Brain pericyte (primary cell): Measurements from ENCODE around the gene SPTLC3.

Source experiments
- DNase-seq: peaks from one replicate; pipeline ENCODE4 v3.0.0-alpha.2; 2012; ENCODE audit warnings: low read depth, low spot score

The SPTLC3 gene

GRCh38 chr20:13031751-13032150, 23.0 kb downstream of the SPTLC3 start:
- no peak for DNase-seq

DNA sequence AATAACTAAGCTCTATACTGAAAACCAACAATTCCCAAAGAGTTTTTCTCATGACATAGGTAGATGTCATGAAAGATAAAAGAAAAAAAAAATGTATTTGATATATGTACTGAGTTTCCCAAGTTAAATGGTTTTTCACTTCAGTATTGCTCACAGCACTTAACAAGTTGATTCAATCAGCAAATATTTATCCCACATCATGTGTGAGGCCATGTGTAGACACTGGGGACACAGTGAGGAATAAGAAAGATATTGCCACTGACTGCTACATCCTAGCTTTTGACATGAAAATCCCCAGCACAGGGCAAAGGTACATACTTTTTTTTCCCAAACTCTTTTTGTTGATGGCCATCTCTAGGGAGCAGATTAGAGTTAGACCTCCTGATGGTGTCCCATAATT, 25.3 kb downstream of the SPTLC3 start:
- no peak for DNase-seq

DNA sequence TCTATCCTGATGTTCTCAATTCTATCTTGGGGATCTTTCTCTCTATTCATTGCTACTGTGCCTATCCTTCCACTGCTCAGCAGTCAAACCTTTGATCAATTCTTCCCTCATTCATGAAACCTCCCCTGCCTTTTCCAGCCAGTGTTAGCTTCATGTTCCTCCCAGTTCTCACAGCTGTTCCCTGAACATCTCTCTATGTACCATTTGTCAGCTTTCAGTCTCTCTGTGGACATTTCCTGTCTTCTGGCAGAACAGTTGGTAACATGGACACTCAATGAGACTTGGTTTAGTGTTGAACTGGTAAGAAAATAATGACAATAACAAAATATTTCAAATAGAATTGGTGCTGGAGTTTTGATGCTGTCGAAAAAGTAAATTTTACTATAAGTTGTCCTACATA, 26.2 kb downstream of the SPTLC3 start:
- DNase-seq: no peak

GRCh38 chr20:13035399-13036152, 26.8 kb downstream of the SPTLC3 start:
- no peak for DNase-seq

- DNase-seq: no peak
Measured at GRCh38 chr20:13037727-13038126, 29.0 kb downstream of the SPTLC3 start.

GRCh38 chr20:13041574-13042457, 33.0 kb downstream of the SPTLC3 start:
- DNase-seq: no peak

GRCh38 chr20:13042458-13042794, 33.7 kb downstream of the SPTLC3 start:
- no peak for DNase-seq

GRCh38 chr20:13046409-13046808, 37.6 kb downstream of the SPTLC3 start:
- no peak for DNase-seq

GRCh38 chr20:13054011-13054410, 45.2 kb downstream of the SPTLC3 start:
- DNase-seq: no peak

DNA sequence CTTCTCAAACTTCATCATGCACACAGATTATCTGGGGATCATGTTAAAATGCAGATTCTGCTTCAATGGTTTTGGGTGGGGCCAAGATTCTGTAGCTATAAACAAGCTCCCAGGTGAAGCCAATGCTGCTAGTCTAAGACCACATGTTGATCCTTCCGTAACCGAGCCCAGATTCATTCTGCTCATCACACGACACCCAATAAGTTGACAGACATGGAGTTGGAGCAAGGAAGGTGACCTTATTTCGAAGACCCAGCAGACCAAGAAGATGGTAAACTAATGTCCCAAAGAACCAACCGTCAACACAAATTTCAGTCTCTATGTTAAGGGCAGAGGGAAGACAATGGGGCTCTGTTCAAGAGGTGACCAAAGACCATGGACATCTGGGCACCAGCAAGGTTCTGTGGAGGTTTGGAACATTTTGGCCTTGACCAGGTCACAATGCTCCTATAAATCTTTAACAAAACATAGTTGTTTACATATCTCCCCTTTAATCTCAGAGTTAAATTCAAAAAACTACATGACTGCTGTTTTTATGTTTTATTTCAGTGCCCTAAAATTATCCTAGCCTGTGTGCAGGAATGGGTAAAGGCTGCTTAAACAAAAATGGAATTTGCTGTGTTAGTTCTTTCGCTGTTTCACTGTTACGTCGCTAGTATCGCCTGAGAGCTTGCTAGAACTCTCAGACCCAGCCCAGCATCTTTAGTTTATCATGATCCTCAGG, 50.1 kb downstream of the SPTLC3 start:
- DNase-seq: no peak

DNA sequence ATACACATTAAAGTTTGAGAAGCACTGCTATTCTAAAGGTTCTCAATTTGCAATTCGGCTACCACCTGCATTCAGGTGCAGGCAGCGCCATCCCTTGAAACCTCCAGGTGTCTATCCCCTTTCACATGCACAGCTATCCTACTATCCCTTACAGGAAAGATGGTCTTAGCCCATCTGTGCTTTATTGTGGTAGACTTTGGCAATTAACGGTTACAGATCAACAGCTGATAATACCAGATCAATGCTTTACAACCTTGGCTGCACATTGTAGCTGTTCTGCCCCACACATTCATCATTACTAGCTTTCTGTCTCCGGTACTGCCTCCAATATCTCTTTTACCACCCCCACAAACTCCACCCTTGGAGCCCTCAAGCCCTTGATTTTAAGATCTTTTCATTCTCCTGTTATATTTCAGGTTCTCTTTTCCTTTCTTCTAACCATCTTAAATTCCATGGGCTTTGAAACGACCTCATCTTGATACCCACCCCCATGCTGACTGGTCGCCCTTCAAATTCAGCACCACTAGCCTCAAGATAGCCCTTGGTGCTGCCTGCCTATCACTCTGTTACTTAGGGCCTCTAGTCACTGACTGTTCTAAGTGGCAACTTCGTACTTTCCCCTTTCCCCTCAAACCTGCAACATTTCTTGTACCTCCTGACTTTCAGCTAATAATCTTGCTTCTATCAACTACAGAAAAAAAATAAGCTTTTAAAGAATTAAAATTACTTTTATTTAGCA, 50.8 kb downstream of the SPTLC3 start:
- DNase-seq: no peak

GRCh38 chr20:13060327-13060726, 51.6 kb downstream of the SPTLC3 start:
- DNase-seq: no peak

- no peak for DNase-seq
Measured at GRCh38 chr20:13061381-13061780, 52.6 kb downstream of the SPTLC3 start.

GRCh38 chr20:13062789-13063188, 54.0 kb downstream of the SPTLC3 start:
- DNase-seq: no peak

DNA sequence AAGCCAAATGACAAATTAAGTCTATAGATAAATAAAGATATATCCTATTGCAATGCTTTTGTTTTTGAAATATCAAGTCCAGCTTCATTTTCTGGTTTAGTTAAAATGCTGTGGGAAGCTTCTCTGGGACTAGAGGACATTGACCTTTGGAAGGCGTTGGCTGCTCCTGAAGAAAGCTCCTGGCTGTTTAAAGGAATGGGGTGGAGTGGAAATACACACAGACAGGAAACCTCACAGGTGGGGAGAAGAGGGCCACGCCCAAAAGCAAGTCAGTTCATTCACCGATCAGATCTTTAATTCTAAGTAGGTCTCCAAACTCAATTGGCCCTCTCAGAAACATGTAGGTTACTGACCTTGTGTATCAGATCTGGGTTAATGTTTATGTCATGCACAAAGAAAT, 59.6 kb downstream of the SPTLC3 start:
- no peak for DNase-seq

DNA sequence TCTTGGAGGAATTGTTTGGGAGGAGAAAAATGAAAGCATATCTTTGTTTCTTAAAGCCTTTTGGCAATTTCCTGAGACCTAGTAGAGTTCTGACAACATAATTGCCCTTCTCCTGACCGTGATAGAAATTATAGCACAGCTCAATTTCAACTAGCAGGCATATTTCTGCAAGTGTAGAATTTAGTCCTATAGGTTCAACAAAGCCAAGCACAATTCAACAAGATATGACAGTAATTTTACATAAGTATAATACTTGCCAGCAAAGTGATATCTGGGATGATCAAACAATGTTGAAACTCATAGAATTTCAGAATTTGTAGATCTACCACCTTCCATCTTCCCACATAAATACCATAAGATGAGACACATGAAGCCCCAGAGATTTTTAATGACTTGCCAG, 73.1 kb downstream of the SPTLC3 start:
- no peak for DNase-seq

DNA sequence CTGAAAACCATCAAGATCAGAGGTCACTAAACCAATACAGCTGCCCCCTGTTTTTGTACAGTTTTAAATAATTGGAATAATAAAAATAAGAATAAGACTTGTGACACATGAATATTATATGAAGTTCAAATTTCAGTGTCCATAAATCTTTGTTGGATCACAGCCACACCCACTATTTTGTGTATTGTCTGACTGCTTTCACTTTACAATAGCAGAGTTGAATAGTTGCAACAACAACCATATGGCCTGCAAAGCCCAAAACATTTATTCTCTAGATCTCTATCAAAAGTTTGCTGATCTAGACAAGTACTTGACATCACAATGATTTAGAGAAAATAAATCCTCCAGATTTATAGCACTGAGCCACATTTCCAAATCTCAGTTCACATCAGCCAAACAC, 73.6 kb downstream of the SPTLC3 start:
- no peak for DNase-seq

DNA sequence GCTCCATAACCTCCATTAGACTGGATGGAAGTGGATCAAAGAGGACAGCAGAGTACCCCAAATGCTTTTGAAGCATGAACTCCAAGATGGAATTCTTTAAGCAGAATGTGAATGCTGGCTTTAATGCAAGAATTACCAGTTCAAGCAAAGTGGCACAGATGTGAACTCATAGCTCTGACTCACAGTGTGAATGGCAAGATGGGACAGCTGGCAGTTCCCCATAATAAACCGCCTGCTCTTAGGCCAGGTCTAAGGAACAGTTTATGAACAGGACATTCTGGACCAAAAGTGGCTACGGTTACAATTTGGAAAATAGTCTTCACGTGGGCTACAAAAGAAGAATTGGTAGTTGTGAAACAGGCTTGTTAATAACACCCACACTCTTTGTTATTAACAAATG, 76.5 kb downstream of the SPTLC3 start:
- no peak for DNase-seq

- no peak for DNase-seq
Measured at GRCh38 chr20:13089950-13090469, 81.2 kb downstream of the SPTLC3 start.

- DNase-seq: no peak
Measured at GRCh38 chr20:13092111-13092510, 83.3 kb downstream of the SPTLC3 start.

GRCh38 chr20:13094976-13095375, 86.2 kb downstream of the SPTLC3 start:
- no peak for DNase-seq
